HL-60 (cell line): Measurements from ENCODE around the gene PDS5B.

Experiments
- DNase-seq, 2 experiments: peaks; one replicate each; pipeline ENCODE4 v3.0.0-alpha.2; 2010 to 2020; ENCODE audit warnings: low read depth in 1 of 2, low spot score in 1 of 2
- H3K27ac ChIP-seq: fragments of 250-450 bp; sonication (Bioruptor Pico); replicated peaks from 2 replicates; pipeline ENCODE4 v1.5.1; 2020; ENCODE audit warnings: mild to moderate bottlenecking, moderate library complexity
- H3K27me3 ChIP-seq: fragments of 250-450 bp; sonication (Bioruptor Pico); 2 replicates; pipeline ENCODE4 v1.5.1; 2021; ENCODE audit warnings: mild to moderate bottlenecking, moderate library complexity; ENCODE audit not compliant: insufficient read depth, poor library complexity, severe bottlenecking
- H3K4me3 ChIP-seq: replicated peaks from 2 replicates; pipeline ENCODE4 v1.5.1; 2011; ENCODE audit warnings: mild to moderate bottlenecking, control low read depth, low read length; ENCODE audit not compliant: insufficient read depth
- CTCF ChIP-seq: IDR thresholded peaks from one replicate; pipeline ENCODE4 v1.5.1; 2011; ENCODE audit warnings: low read length, control low read depth, inconsistent platforms; ENCODE audit not compliant: insufficient read depth
- GABPA ChIP-seq: IDR thresholded peaks from 2 replicates; pipeline ENCODE4 v1.6.1; 2012; ENCODE audit warnings: low read depth
- POLR2AphosphoS5 ChIP-seq: IDR thresholded peaks from 2 replicates; pipeline ENCODE4 v1.6.1; 2012; ENCODE audit warnings: low read depth
- SPI1 ChIP-seq: IDR thresholded peaks from 2 replicates; pipeline ENCODE4 v1.6.1; 2012; ENCODE audit warnings: low read depth, mild to moderate bottlenecking, borderline replicate concordance
- TF ChIP-seq, protein P1 (sequence below): IDR thresholded peaks from 2 replicates; pipeline ENCODE4 v1.6.1; 2012; ENCODE audit warnings: low read depth; ENCODE audit not compliant: insufficient replicate concordance

The PDS5B gene

GRCh38 chr13:32600890-32601289, 14.6 kb downstream of the PDS5B start:
- peak in 1 of 2 experiments; percentile 13 for DNase-seq
- Histone ChIP-seq H3K27me3 (no peaks in the 10 kb centered on the region), H3K27ac (no peak overlapping the region), H3K4me3 (no peak overlapping the region)
- TF ChIP-seq SPI1 (no peak), POLR2AphosphoS5 (no peak), CTCF (no peak), GABPA (no peak)
- TF ChIP-seq, protein P1, sequence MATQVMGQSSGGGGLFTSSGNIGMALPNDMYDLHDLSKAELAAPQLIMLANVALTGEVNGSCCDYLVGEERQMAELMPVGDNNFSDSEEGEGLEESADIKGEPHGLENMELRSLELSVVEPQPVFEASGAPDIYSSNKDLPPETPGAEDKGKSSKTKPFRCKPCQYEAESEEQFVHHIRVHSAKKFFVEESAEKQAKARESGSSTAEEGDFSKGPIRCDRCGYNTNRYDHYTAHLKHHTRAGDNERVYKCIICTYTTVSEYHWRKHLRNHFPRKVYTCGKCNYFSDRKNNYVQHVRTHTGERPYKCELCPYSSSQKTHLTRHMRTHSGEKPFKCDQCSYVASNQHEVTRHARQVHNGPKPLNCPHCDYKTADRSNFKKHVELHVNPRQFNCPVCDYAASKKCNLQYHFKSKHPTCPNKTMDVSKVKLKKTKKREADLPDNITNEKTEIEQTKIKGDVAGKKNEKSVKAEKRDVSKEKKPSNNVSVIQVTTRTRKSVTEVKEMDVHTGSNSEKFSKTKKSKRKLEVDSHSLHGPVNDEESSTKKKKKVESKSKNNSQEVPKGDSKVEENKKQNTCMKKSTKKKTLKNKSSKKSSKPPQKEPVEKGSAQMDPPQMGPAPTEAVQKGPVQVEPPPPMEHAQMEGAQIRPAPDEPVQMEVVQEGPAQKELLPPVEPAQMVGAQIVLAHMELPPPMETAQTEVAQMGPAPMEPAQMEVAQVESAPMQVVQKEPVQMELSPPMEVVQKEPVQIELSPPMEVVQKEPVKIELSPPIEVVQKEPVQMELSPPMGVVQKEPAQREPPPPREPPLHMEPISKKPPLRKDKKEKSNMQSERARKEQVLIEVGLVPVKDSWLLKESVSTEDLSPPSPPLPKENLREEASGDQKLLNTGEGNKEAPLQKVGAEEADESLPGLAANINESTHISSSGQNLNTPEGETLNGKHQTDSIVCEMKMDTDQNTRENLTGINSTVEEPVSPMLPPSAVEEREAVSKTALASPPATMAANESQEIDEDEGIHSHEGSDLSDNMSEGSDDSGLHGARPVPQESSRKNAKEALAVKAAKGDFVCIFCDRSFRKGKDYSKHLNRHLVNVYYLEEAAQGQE = no peak

GRCh38 chr13:32609428-32609827, 23.2 kb downstream of the PDS5B start:
- no peak overlapping the region for H3K4me3 ChIP-seq
- H3K27ac ChIP-seq = no peak overlapping the region
- DNase-seq = no peak
- no peak for TF ChIP-seq CTCF
- TF ChIP-seq, protein P1 = no peak
- TF ChIP-seq GABPA = no peak
- no peak for TF ChIP-seq POLR2AphosphoS5
- TF ChIP-seq SPI1 = no peak
- no peaks in the 10 kb centered on the region for H3K27me3 ChIP-seq

- H3K4me3 ChIP-seq = no peak overlapping the region
- H3K27me3 ChIP-seq = no peaks in the 10 kb centered on the region
- H3K27ac ChIP-seq = no peak overlapping the region
- no peak for DNase-seq
- TF ChIP-seq POLR2AphosphoS5 (no peak), SPI1 (no peak), CTCF (no peak), GABPA (no peak)
- TF ChIP-seq, protein P1 = no peak
These were observed 24.3 kb downstream of the PDS5B start for GRCh38 chr13:32610538-32610937.
